GM12801 (cell line): ENCODE measurements around the gene MALRD1.

Experiments used
- TF ChIP-seq, protein P1 (sequence below): IDR thresholded peaks from one replicate; pipeline ENCODE4 v1.5.1; 2011; ENCODE audit warnings: control low read depth; ENCODE audit not compliant: insufficient read length; ENCODE audit errors: extremely low read depth

The MALRD1 gene

DNA sequence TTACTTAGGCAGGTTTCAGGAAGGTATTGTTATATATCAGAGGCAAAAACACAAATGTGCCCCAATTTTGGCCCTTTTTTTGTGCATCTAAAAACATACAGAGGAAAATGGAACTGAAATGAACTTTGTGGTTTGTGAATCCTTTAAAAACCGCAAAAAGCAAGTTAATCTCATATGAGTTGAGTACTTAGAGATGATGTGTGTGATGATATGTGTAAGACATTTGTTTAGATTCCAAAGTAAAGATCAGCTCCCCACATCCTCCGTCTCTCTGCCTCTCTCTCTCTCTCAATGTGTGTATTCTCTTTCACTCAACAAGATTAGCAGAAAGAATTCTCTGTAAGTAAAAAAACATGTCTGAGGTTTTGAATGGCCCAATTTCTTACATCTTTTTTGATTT, 201.9 kb downstream of the MALRD1 start:
- TF ChIP-seq, protein P1, sequence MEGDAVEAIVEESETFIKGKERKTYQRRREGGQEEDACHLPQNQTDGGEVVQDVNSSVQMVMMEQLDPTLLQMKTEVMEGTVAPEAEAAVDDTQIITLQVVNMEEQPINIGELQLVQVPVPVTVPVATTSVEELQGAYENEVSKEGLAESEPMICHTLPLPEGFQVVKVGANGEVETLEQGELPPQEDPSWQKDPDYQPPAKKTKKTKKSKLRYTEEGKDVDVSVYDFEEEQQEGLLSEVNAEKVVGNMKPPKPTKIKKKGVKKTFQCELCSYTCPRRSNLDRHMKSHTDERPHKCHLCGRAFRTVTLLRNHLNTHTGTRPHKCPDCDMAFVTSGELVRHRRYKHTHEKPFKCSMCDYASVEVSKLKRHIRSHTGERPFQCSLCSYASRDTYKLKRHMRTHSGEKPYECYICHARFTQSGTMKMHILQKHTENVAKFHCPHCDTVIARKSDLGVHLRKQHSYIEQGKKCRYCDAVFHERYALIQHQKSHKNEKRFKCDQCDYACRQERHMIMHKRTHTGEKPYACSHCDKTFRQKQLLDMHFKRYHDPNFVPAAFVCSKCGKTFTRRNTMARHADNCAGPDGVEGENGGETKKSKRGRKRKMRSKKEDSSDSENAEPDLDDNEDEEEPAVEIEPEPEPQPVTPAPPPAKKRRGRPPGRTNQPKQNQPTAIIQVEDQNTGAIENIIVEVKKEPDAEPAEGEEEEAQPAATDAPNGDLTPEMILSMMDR = no peak

DNA sequence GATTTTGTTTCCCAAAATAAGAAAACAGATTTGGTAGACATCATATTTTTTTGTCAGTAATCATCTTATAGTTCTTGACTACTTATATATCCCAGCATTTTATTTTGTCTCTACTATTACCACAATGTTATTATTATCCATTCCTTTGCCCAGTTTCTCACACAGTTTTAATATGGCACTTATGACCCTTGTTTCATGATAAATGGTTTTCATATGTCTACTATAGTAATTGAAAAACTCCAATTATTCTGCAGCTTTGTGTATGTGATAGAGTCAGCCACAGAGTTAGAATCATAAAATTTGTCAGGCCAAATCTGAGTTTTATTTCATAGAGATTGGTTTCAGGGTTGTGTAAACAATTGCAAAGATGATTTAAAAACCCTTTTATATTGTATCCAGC, 203.9 kb downstream of the MALRD1 start:
- TF ChIP-seq, protein P1 = no peak

DNA sequence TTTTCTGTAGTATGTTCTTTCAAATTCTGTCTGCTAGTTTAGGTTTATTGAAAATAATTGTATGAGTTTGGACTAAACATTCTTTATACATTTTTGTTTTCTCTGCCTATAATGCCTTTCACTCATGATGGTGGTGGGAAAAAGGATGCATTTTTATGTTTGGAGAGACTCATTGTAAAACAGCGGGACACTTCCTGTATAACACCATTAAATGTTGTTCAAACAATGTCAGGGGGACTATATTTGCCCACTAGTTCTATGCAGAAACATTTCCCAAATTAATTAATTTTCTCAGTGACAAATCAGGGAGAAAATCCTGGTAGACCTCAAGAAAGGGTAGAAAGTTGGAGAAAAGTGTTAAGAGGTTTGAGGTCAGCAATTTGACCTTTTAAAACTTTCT, 207.7 kb downstream of the MALRD1 start:
- TF ChIP-seq, protein P1 = no peak

DNA sequence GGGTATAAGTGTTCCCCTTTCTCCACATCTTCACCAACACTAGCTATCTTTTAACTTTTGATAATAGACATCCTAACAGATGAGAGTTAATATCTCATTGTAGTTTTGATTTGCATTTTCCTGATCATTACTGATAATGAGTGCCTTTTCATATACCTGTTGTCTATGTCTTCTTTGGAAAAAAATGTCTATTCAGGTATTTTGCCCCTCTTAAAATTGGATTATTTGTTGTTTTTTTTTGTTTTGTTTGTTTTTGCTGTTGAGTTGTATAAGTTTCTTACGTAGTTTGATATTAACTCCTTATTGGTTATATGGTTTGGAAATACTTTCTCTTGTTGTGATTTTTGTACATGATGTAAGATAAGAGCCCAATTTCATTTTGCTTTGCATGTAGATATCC, 214.7 kb downstream of the MALRD1 start:
- TF ChIP-seq, protein P1 = no peak

DNA sequence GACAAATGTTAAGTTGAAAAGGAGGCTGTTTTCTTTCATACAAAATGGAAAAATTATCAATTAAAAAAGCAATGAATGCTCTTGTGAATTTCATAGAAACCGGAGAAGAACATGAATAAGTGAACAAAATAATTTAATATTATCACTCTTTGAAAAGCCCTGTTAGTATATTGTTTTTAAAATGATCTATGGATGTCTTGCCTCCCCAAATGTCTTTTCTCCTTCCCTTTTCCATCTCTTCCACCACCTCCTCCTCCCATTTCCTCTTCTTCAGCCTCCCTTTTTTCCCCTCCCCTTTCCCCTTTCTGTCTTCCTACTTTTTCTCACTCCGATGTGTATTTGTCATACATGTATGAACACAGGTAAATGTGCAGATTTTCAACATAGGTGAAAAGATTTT, 234.7 kb downstream of the MALRD1 start:
- TF ChIP-seq, protein P1 = no peak

DNA sequence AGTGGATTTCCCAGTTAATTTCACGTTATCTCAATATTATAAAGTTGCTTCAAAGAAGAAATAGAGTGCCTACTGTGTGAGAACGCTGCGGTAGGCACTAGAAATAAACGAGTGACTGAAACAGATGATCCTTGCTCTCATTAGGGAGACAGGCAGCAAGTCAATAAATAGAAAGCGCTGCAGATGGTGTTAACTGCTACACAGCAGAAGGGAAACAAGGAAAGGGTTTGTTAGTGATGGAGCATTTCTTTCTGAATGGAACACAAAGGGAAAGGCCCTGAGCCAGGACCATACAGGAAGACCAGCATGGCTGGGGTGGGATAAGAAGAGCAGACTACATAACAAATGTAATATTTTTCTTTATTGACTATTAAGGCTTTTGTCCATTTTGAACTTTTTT, 235.2 kb downstream of the MALRD1 start:
- TF ChIP-seq, protein P1 = no peak

DNA sequence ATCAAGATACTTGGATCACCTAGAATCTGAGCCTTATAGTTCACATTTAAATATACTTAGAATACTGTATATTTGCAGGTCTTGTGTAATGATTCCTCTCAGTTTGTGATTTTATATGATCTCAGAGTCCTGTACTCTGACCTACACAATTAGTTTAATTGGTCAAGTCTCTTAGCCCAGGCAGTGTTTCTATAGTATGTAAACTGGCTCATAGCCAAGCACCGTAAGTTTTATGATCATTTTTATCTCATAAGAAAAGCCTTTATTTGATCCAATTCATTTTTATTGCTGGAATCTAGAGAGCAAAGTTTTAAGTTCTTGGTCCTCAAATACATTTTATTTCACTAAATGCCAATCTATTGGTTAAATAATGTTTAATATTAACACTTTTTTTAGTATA, 242.2 kb downstream of the MALRD1 start:
- TF ChIP-seq, protein P1 = no peak

DNA sequence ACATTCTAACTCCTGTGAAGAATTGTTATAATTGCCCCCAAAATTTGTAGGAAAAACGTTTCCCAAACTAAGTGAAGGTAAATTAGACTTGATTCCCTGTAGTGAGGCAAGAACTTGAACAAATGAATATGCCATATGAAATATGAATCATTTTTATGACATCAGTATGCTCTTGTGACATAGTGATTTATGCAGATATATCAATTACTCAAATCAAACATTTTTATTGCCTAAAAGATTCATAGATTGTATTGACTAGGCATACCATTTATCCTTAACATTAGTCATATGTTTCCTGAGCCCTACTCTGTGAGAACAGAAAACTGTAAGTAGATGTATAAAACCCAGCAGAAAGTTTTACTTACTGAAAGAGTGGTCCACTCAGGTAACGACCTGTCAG, 245.6 kb downstream of the MALRD1 start:
- TF ChIP-seq, protein P1 = no peak
